IgD-negative memory B cell (primary cell): Measurements from ENCODE around the gene CD34. TPM values are rescaled to one million over a fixed set of nuclear protein-coding genes. Genes with fewer than 3 reads are reported as not detected.
"Not testable (repeated sequence)": the region's sequence is repeated elsewhere in the genome, so short reads cannot be mapped to it uniquely, and the experiment has no call there.

Experiments used
- H3K27ac Mint-ChIP-seq, 3 donors: one replicate each; pipeline ENCODE4 v1.8.0; 2020 to 2022; ENCODE audit warnings: mild to moderate bottlenecking in 3 of 3, mixed read lengths in 3 of 3, moderate library complexity in 1 of 3
- H3K27me3 Mint-ChIP-seq: one replicate; pipeline ENCODE4 v1.8.0; 2021; ENCODE audit warnings: mixed read lengths
- H3K36me3 Mint-ChIP-seq: one replicate; pipeline ENCODE4 v1.8.0; 2020; ENCODE audit warnings: mild to moderate bottlenecking, mixed read lengths
- H3K4me1 Mint-ChIP-seq, 3 donors: one replicate each; pipeline ENCODE4 v1.8.0; 2020 to 2022; ENCODE audit warnings: mixed read lengths in 3 of 3, mild to moderate bottlenecking in 1 of 3
- H3K4me3 Mint-ChIP-seq, 4 donors: one replicate each; pipeline ENCODE4 v1.8.0; 2020 to 2022; ENCODE audit warnings: mild to moderate bottlenecking in 4 of 4, mixed read lengths in 4 of 4, moderate library complexity in 3 of 4
- H3K9me3 Mint-ChIP-seq, 3 donors: one replicate each; pipeline ENCODE4 v1.8.0; 2020 to 2021; ENCODE audit warnings: mixed read lengths in 3 of 3, mild to moderate bottlenecking in 1 of 3
- polyA plus RNA-seq: library from polyadenylated mRNA; unstranded; fragments of 300-500 nt; fragmentation: Illumina TruSeq; gene quantifications from one replicate; pipeline ENCODE4 v1.2.3, GENCODE V29; 2021

Gene CD34
- polyA plus RNA-seq, 1 donor from 2014 or later = not detected

- Mint-ChIP-seq H3K36me3 (no peaks in the 10 kb centered on the region), H3K9me3 (no peaks in the 10 kb centered on the region), H3K27ac (peak overlapping the region in 2 of 3 donors; percentile 88 to 90), H3K27me3 (peaks cover 13% of the 10 kb centered on the region), H3K4me3 (peak overlapping the region; percentile 34 to 92 (median 86)), H3K4me1 (peaks cover 11 to 22% (median 18%) of the 10 kb centered on the region in 3 donors)
These were observed 27.7 kb downstream of the CD34 start for GRCh38 chr1:207883104-207883651.

- Mint-ChIP-seq H3K36me3 (no peaks in the 10 kb centered on the region), H3K27ac (peak overlapping the region in 1 of 3 donors; percentile 90), H3K4me3 (peak overlapping the region in 3 of 4 donors; percentile 57 to 92 (median 90)), H3K27me3 (peaks cover 13% of the 10 kb centered on the region), H3K9me3 (no peaks in the 10 kb centered on the region), H3K4me1 (peaks cover 11 to 22% (median 18%) of the 10 kb centered on the region in 3 donors)
These were observed 28.2 kb downstream of the CD34 start for GRCh38 chr1:207882692-207883091.

DNA sequence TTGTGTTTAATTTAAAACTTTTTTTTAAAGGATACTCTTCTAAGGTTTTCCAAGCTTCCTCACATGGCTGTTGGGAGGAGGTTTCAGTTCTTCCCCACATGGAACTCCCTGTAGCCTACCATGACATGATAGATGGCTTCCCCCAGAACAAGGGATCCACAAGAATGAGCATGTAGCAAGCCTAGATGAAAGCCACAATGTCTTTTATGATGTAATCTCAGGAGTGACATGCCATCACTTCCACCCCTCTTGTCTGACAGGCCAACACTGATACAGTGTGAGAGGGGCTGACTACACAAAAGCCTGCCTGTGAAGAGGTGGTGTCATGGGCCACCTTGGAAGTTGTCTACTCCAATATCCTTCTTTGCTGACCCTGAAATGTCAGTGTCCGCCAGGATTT is 32.0 kb downstream of the CD34 start:
- Mint-ChIP-seq H3K9me3 (no peaks in the 10 kb centered on the region), H3K27me3 (peaks cover 3% of the 10 kb centered on the region), H3K4me1 (peaks cover 9 to 30% (median 21%) of the 10 kb centered on the region in 3 donors), H3K4me3 (no peak overlapping the region), H3K36me3 (no peaks in the 10 kb centered on the region), H3K27ac (no peak overlapping the region)

DNA sequence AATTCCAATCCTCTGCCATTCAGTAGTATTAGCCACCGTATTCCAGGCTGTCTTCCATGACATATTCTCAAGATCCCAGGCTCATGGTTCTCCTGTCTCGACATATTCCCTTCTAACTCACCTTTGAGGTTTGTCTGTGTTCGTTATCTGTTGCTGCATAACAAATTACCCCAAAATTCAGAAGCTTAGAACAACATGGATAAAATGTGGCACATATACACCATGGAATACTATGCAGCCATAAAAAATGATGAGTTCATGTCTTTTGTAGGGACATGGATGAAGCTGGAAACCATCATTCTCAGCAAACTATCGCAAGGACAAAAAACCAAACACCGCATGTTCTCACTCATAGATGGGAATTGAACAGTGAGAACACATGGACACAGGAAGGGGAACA is 33.0 kb downstream of the CD34 start:
- not testable (repeated sequence) for H3K4me3 Mint-ChIP-seq, H3K36me3 Mint-ChIP-seq, H3K27me3 Mint-ChIP-seq, H3K27ac Mint-ChIP-seq, H3K9me3 Mint-ChIP-seq
- peaks cover 11 to 31% (median 23%) of the 10 kb centered on the region in 3 donors for H3K4me1 Mint-ChIP-seq

GRCh38 chr1:207876131-207876530 is 34.8 kb downstream of the CD34 start:
- H3K27ac Mint-ChIP-seq = no peak overlapping the region
- peaks cover 3% of the 10 kb centered on the region for H3K27me3 Mint-ChIP-seq
- H3K4me3 Mint-ChIP-seq = no peak overlapping the region
- no peaks in the 10 kb centered on the region for H3K9me3 Mint-ChIP-seq
- H3K4me1 Mint-ChIP-seq = peaks cover 22 to 44% (median 32%) of the 10 kb centered on the region in 3 donors
- no peaks in the 10 kb centered on the region for H3K36me3 Mint-ChIP-seq

DNA sequence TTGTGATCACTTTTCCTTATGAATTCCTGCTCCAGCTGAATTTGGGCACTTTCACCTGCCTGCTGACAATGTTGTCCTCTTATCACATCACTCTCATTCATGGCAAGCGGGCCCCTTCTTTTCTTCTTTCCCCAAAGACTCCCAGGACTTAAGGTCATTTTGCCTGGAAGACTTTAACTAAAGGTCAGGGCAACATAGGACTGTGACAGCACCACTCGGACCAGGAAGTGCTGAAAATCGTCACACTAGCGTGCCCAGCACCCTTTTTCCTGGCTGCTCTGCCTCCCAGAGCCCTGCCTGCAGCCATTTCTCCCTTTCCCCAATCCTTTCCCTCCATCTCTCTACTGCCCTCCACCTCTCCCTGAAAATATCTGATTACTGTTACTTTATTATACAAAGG is 35.4 kb downstream of the CD34 start:
- peaks cover 26 to 46% (median 38%) of the 10 kb centered on the region in 3 donors for H3K4me1 Mint-ChIP-seq
- H3K27ac Mint-ChIP-seq = no peak overlapping the region
- peaks cover 3% of the 10 kb centered on the region for H3K27me3 Mint-ChIP-seq
- H3K9me3 Mint-ChIP-seq = no peaks in the 10 kb centered on the region
- no peak overlapping the region for H3K4me3 Mint-ChIP-seq
- no peaks in the 10 kb centered on the region for H3K36me3 Mint-ChIP-seq

- H3K36me3 Mint-ChIP-seq = no peaks in the 10 kb centered on the region
- H3K9me3 Mint-ChIP-seq = no peaks in the 10 kb centered on the region
- H3K4me3 Mint-ChIP-seq = peak overlapping the region; percentile 51 to 86 (median 76)
- peak overlapping the region in 2 of 3 donors; percentile 34 to 96 for H3K27ac Mint-ChIP-seq
- H3K4me1 Mint-ChIP-seq = peaks cover 35 to 54% (median 51%) of the 10 kb centered on the region in 3 donors
- H3K27me3 Mint-ChIP-seq = no peaks in the 10 kb centered on the region
These were observed 37.7 kb downstream of the CD34 start for GRCh38 chr1:207873055-207873890.

DNA sequence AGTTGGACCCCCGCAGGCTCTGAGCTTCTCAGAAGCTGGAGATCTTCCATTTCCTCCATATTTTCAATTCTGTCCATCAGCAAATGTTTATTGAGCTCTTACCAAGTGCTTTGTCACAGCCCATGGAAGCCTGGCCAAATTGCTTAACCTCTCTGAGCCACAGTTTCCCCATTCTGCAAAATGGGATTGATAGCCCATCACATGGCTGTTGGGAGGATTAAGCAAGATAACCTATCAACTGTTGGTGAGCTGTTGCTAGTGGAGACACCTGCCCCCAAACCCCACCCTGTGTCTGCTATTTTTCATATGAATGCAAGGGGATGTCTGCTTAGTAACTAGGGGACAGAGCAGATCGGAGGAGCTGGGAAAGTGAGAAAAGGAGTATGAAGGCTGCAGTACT is 38.3 kb downstream of the CD34 start:
- H3K36me3 Mint-ChIP-seq = no peaks in the 10 kb centered on the region
- H3K27ac Mint-ChIP-seq = peak overlapping the region; percentile 25 to 96 (median 76)

DNA sequence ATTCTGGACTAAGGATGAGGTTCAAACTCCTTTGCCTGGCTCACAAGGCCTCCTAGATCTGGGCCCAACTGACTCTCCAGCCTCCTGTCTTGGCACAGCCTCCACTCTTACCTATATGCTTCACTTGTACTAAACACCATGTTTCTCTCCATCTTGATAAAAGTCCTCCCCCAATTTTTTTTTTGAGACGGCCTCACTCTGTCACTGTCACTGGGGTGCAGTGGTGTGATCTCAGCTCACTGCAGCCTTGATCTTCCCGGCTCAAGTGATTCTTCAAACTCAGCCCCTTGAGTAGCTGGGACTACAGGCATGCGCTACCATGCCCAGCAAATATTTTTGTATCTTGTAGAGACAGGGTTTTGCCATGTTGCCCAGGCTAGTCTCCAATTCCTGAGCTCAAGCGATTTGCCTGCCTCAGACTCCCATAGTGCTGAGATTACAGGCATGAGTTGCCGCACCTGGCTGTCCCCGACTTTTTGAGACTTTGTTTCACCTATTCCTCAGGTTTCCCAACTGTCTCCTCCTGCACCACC is 39.7 kb downstream of the CD34 start:
- Mint-ChIP-seq H3K27me3 (no peaks in the 10 kb centered on the region), H3K27ac (peak overlapping the region in 2 of 3 donors; percentile 26 to 91), H3K36me3 (no peaks in the 10 kb centered on the region), H3K4me1 (peaks cover 40 to 63% (median 54%) of the 10 kb centered on the region in 3 donors), H3K9me3 (no peaks in the 10 kb centered on the region), H3K4me3 (peak overlapping the region; percentile 39 to 91 (median 62))

More for the DNA sequence above, 38.3 kb downstream of the CD34 start:
- Mint-ChIP-seq H3K27me3 (no peaks in the 10 kb centered on the region), H3K9me3 (no peaks in the 10 kb centered on the region), H3K4me1 (peaks cover 35 to 57% (median 55%) of the 10 kb centered on the region in 3 donors), H3K4me3 (peak overlapping the region; percentile 51 to 89 (median 76))

DNA sequence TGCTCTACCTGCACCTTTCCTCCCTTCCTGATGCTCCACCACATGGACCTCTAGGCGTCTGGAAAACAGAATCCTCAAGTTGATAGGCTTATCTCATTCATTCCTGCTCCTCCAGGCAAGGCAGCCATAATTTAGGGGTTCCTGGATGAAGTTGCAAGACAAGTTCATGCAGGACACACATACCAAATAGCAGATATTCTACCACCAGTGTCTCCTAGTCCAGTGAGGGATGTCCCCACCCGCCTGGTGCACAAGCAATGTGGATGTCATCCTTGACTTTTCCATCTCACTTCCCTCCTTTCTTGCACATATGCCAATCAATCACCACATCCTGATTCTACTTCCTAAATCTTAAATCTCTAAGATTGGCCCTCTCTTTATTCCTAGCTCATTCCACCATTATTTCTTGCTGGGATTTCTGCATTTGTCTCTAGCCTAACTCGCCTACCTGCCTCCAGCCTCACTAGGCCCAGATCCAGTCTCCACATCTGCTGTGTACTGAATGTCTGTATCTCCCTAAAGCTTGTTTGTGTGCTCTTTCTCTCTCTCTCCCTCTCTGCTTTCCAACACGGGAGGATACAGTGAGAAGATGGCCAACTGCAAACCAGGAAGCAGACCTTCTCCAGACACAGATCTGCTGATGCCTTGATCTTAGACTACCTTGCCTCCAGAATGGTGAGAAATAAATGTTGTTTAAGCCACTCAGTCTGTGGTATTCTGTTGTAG is 40.5 kb downstream of the CD34 start:
- no peaks in the 10 kb centered on the region for H3K9me3 Mint-ChIP-seq
- H3K4me1 Mint-ChIP-seq = peaks cover 45 to 67% (median 52%) of the 10 kb centered on the region in 3 donors

DNA sequence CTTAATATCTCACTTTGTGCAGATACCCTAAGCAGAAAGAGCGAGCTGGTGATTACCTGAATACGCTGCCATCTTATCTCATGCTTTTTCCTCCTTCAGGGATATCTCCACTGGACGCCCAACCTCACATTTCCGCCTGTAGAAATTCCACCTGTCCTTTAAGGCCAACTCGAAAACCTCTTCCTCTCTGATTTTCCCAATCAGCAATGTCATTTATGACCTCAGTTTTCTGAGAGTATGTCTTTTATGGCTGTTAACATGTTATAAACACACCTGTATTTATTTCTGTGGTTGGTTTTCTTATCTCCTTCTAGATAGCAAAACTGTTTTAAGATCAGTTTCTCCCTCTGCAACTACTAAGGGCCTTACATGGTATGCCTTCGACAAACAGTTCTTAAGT is 41.1 kb downstream of the CD34 start:
- peaks cover 45 to 70% (median 51%) of the 10 kb centered on the region in 3 donors for H3K4me1 Mint-ChIP-seq
- H3K27ac Mint-ChIP-seq = peak overlapping the region; percentile 59 to 82 (median 68)
- no peaks in the 10 kb centered on the region for H3K27me3 Mint-ChIP-seq
- H3K9me3 Mint-ChIP-seq = no peaks in the 10 kb centered on the region
- H3K36me3 Mint-ChIP-seq = no peaks in the 10 kb centered on the region
- peak overlapping the region; percentile 67 to 93 (median 86) for H3K4me3 Mint-ChIP-seq

More for the DNA sequence above, 40.5 kb downstream of the CD34 start:
- H3K4me3 Mint-ChIP-seq = peak overlapping the region; percentile 78 to 93 (median 86)
- peak overlapping the region; percentile 59 to 91 (median 68) for H3K27ac Mint-ChIP-seq
- no peaks in the 10 kb centered on the region for H3K36me3 Mint-ChIP-seq
- no peaks in the 10 kb centered on the region for H3K27me3 Mint-ChIP-seq

- no peaks in the 10 kb centered on the region for H3K27me3 Mint-ChIP-seq
- H3K36me3 Mint-ChIP-seq = no peaks in the 10 kb centered on the region
- H3K9me3 Mint-ChIP-seq = no peaks in the 10 kb centered on the region
- peaks cover 50 to 78% (median 54%) of the 10 kb centered on the region in 3 donors for H3K4me1 Mint-ChIP-seq
- peak overlapping the region; percentile 59 to 82 (median 80) for H3K27ac Mint-ChIP-seq
- H3K4me3 Mint-ChIP-seq = peak overlapping the region; percentile 88 to 98 (median 92)
These were observed 41.9 kb downstream of the CD34 start for GRCh38 chr1:207868774-207869721.

- H3K27me3 Mint-ChIP-seq = no peaks in the 10 kb centered on the region
- peak overlapping the region; percentile 88 to 98 (median 92) for H3K4me3 Mint-ChIP-seq
- H3K36me3 Mint-ChIP-seq = no peaks in the 10 kb centered on the region
- peak overlapping the region; percentile 59 to 76 (median 74) for H3K27ac Mint-ChIP-seq
- peaks cover 49 to 75% (median 51%) of the 10 kb centered on the region in 3 donors for H3K4me1 Mint-ChIP-seq
- no peaks in the 10 kb centered on the region for H3K9me3 Mint-ChIP-seq
These were observed 42.6 kb downstream of the CD34 start for GRCh38 chr1:207868251-207868773.
